ENCODE results near the gene GPN3. TPM values are rescaled to one million over a fixed set of nuclear protein-coding genes. Genes with fewer than 3 reads are reported as not detected.

Gene GPN3
- total and polyA plus RNA-seq, 2 of the 4 experiments (the other 2 are of a cell fraction): 7.7 to 14.9 TPM

DNA sequence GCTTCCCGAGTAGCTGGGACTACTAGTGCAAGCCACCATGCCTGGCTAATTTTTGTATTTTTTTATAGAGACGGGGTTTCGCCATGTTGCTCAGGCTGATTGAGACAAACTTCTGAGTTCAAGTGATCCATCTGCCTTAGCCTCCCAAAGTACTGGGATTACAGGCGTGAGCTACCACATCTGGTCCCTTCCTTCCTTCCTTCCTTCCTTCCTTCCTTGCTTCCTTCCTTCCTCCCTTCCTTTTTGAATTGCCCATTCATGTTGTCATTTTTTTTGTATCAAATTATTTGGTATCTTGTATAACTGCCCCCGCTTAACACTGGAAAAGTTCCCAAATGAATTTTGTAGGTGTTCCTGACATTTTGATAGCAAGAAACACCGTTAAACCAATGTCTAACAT, 45.8 kb upstream of the GPN3 start:
- no peak for DNase-seq
- no peak overlapping the region for H3K14ac ChIP-seq (replicated peaks; ENCODE audit: low read depth, low read length)
- H4K5ac ChIP-seq (ENCODE audit: low read depth, low read length): no peak overlapping the region
- BruUV-seq (replicated peaks): no TSS peak
- intact Hi-C loops (cut with micrococcal nuclease): no loop called here
- H3K4ac ChIP-seq (ENCODE audit: low read depth, low read length): no peak overlapping the region
- no peaks in the 10 kb centered on the region for H3K79me1 ChIP-seq (ENCODE audit: low read depth in 1 of 2, low read length in 2 of 2)
- H2BK15ac ChIP-seq (ENCODE audit: low read depth, low read length): no peak overlapping the region
- no peak overlapping the region for H3K27ac ChIP-seq (ENCODE audit: insufficient read depth, low read length)
- H3K36me3 ChIP-seq (ENCODE audit: control insufficient read depth, insufficient read depth, low read length): no peaks in the 10 kb centered on the region
- H2AK5ac ChIP-seq (ENCODE audit: low read depth, low read length): no peak overlapping the region; the same call in 1 of the 2 replicates
- TF ChIP-seq, protein P1, sequence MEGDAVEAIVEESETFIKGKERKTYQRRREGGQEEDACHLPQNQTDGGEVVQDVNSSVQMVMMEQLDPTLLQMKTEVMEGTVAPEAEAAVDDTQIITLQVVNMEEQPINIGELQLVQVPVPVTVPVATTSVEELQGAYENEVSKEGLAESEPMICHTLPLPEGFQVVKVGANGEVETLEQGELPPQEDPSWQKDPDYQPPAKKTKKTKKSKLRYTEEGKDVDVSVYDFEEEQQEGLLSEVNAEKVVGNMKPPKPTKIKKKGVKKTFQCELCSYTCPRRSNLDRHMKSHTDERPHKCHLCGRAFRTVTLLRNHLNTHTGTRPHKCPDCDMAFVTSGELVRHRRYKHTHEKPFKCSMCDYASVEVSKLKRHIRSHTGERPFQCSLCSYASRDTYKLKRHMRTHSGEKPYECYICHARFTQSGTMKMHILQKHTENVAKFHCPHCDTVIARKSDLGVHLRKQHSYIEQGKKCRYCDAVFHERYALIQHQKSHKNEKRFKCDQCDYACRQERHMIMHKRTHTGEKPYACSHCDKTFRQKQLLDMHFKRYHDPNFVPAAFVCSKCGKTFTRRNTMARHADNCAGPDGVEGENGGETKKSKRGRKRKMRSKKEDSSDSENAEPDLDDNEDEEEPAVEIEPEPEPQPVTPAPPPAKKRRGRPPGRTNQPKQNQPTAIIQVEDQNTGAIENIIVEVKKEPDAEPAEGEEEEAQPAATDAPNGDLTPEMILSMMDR (conservative IDR thresholded peaks at IDR 0.05; ENCODE audit: low read depth, low read length): no peak
- no peak for TF ChIP-seq FOS (IDR thresholded peaks at IDR 0.05; ENCODE audit: low read depth, low read length)
- TF ChIP-seq MAZ (IDR thresholded peaks at IDR 0.05; ENCODE audit: borderline replicate concordance, low read depth, low read length): no peak
- no peak for TF ChIP-seq RAD21 (IDR thresholded peaks at IDR 0.05; ENCODE audit: low read length)
- no peak for TF ChIP-seq CHD1 (IDR thresholded peaks at IDR 0.05; ENCODE audit: low read depth, low read length)
- TF ChIP-seq MXI1 (IDR thresholded peaks at IDR 0.05; ENCODE audit: borderline replicate concordance, low read depth, low read length): no peak
- no peak overlapping the region for H2BK5ac ChIP-seq (ENCODE audit: low read depth, low read length, poor library complexity, severe bottlenecking)
- H2AK9ac ChIP-seq (replicated peaks; ENCODE audit: low read depth, low read length, poor library complexity): no peak overlapping the region
- no peak overlapping the region for H3K56ac ChIP-seq (ENCODE audit: extremely low read depth, insufficient read depth, low read length)
- no peaks in the 10 kb centered on the region for H3K27me3 ChIP-seq (ENCODE audit: control insufficient read depth, insufficient read depth, low read length)
- no peak overlapping the region for H3K23ac ChIP-seq (ENCODE audit: low read depth, low read length)
- H3K4me3 ChIP-seq (ENCODE audit: insufficient read depth, low read depth, low read length): no peak overlapping the region
- H3K4me2 ChIP-seq (ENCODE audit: low read depth, low read length): no peak overlapping the region
- dilution Hi-C loops (cut with HindIII; ENCODE audit: low sequenced_read_pairs, unreplicated experiment): no loop called here
- WGBS, 2 experiments (ENCODE audit: extremely low coverage in 2 of 2, insufficient read length in 1 of 2): 100% methylated on average over 2 of the region's 6 CpGs; no CpG with 5 or more reads in 1 of the 2 experiments
- in situ Hi-C loops (cut with MboI; ENCODE audit: low sequenced_read_pairs): loop anchor here (5.0 kb wide), 1 partner anchor 83 kb away; no protein-coding TSS in a partner anchor
- no peak overlapping the region for H3K18ac ChIP-seq (ENCODE audit: low read depth, low read length)
- H3K4me1 ChIP-seq (ENCODE audit: control insufficient read depth, insufficient read depth, low read length): no peaks in the 10 kb centered on the region
- H3K9ac ChIP-seq (ENCODE audit: low read depth, low read length): no peak overlapping the region
- CTCF ChIA-PET: interaction anchor here (1.0 to 1.8 kb wide), 2 partner anchors 45 to 88 kb away, joined by 6 to 10 read pairs; partner anchors contain the start of gene FAM216A
- no peak overlapping the region for H4K91ac ChIP-seq (ENCODE audit: insufficient read depth, low read depth, low read length)
- no peak overlapping the region for H2BK120ac ChIP-seq (ENCODE audit: low read depth, low read length)
- no peak overlapping the region for H2BK20ac ChIP-seq (ENCODE audit: low read depth, low read length)
- H3K9me3 ChIP-seq (ENCODE audit: control insufficient read depth, insufficient read depth, low read length): no peaks in the 10 kb centered on the region
- ATAC-seq (ENCODE audit: low read depth): no peak
- H2AFZ ChIP-seq (replicated peaks; ENCODE audit: low read length, poor library complexity): no peak overlapping the region
- no peaks in the 10 kb centered on the region for H4K20me1 ChIP-seq (ENCODE audit: insufficient read depth, low read length)
- no peak overlapping the region for H4K8ac ChIP-seq (ENCODE audit: low read depth in 2 of 2, low read length in 2 of 2)
- POLR2A ChIA-PET (ENCODE audit: unreplicated experiment): no interaction called here
- H3K9me1 ChIP-seq (ENCODE audit: insufficient read depth, low read length): no peaks in the 10 kb centered on the region

Data from IMR-90 (cell line).